ENCODE results near the gene THOC6. TPM values are rescaled to one million over a fixed set of nuclear protein-coding genes. Genes with fewer than 3 reads are reported as not detected.
"Not testable (repeated sequence)": the region's sequence is repeated elsewhere in the genome, so short reads cannot be mapped to it uniquely, and the experiment has no call there.

The THOC6 gene
- total RNA-seq, 2 donors from 2014 or later = 19.0 to 24.7 TPM

GRCh38 chr16:3070608-3071111, 46.8 kb downstream of the THOC6 start:
- no peaks in the 10 kb centered on the region for H3K36me3 ChIP-seq
- no peak overlapping the region for H3K27ac ChIP-seq
- H3K4me1 ChIP-seq (ENCODE audit: control insufficient read depth in 1 of 2, low read depth in 2 of 2) = peaks cover 3 to 11% of the 10 kb centered on the region in 2 donors
- no peaks in the 10 kb centered on the region for H3K27me3 ChIP-seq (replicated peaks; ENCODE audit: insufficient read depth)
- ATAC-seq (ENCODE audit: insufficient number of reproducible peaks, low FRiP score, low read depth) = no peak
- H3K4me3 ChIP-seq = no peak overlapping the region
- H3K9me3 ChIP-seq = no peaks in the 10 kb centered on the region
- TF ChIP-seq, protein P1, sequence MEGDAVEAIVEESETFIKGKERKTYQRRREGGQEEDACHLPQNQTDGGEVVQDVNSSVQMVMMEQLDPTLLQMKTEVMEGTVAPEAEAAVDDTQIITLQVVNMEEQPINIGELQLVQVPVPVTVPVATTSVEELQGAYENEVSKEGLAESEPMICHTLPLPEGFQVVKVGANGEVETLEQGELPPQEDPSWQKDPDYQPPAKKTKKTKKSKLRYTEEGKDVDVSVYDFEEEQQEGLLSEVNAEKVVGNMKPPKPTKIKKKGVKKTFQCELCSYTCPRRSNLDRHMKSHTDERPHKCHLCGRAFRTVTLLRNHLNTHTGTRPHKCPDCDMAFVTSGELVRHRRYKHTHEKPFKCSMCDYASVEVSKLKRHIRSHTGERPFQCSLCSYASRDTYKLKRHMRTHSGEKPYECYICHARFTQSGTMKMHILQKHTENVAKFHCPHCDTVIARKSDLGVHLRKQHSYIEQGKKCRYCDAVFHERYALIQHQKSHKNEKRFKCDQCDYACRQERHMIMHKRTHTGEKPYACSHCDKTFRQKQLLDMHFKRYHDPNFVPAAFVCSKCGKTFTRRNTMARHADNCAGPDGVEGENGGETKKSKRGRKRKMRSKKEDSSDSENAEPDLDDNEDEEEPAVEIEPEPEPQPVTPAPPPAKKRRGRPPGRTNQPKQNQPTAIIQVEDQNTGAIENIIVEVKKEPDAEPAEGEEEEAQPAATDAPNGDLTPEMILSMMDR (IDR thresholded peaks at IDR 0.05) = no peak
- DNase-seq (ENCODE audit: low spot score) = no peak

- TF ChIP-seq, protein P1 (IDR thresholded peaks at IDR 0.05) = no peak
- Histone ChIP-seq H3K27ac (no peak overlapping the region), H3K4me3 (no peak overlapping the region), H3K36me3 (no peaks in the 10 kb centered on the region), H3K27me3 (replicated peaks; ENCODE audit: insufficient read depth) (no peaks in the 10 kb centered on the region), H3K4me1 (ENCODE audit: control insufficient read depth in 1 of 2, low read depth in 2 of 2) (peaks cover 0 to 1% of the 10 kb centered on the region in 2 donors), H3K9me3 (no peaks in the 10 kb centered on the region)
- ATAC-seq (ENCODE audit: insufficient number of reproducible peaks, low FRiP score, low read depth) = no peak
- no peak for DNase-seq (ENCODE audit: low spot score)
Observed at GRCh38 chr16:3071655-3072054, 47.8 kb downstream of the THOC6 start.

DNA sequence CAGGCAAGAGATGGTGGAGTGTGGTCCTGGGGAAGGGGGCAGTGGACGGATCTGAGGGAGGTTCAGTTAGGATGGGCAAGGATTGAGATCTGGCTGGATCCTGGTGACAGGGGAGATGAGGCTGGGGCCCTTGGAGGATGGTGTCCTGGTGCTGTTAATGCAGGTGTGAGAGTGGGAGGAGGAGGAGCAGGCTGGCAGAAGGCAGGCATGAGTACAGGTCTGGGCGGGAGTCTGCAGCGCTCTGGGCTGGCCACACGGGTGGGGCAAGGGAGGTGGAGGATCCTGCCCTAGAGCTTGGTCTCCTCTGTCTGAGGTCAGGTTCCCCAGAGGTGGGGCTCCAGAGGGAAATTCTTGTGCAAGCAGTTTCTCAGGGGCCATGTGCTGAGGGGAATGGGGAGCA, 48.3 kb downstream of the THOC6 start:
- ATAC-seq (ENCODE audit: insufficient number of reproducible peaks, low FRiP score, low read depth); H3K27me3 ChIP-seq (replicated peaks; ENCODE audit: insufficient read depth); DNase-seq (ENCODE audit: low spot score); H3K36me3 ChIP-seq; H3K4me3 ChIP-seq; H3K9me3 ChIP-seq; H3K4me1 ChIP-seq (ENCODE audit: control insufficient read depth in 1 of 2, low read depth in 2 of 2); H3K27ac ChIP-seq: not testable (repeated sequence)

DNA sequence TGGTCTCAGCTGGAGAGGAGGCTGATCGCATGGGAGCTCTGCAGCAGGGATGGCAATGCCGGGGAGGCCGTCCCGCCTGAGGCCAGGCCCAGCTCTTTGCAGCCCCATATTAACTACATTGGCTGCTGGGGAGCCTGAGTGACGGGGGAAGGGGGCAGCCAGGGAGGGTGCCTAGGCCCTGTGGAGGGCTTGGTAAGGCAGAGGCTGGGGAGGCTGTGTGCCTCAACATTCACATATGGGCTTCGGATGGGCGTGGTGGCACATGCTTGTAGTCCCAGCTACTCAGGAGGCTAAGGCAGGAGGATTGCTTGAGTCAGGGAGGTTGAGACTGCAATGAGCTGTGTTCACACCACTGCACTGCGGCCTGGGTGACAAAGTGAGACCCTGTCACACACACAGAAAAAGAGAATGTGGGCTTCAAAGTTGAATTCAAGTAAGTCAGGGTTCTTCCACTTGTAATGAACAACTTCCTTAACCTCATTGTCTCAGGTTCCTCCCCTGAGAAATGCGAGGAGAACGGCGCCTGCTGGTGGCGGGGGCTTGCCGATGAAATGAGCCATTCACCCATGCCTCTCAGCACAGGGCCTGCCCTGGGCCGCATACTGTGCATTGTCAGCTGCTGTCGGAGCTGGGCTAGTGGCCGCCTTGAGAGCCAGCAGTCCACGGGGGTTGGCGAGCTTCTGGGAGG, 48.9 kb downstream of the THOC6 start:
- H3K9me3 ChIP-seq; H3K27me3 ChIP-seq (replicated peaks; ENCODE audit: insufficient read depth); ATAC-seq (ENCODE audit: insufficient number of reproducible peaks, low FRiP score, low read depth); H3K4me3 ChIP-seq; DNase-seq (ENCODE audit: low spot score); H3K27ac ChIP-seq; H3K4me1 ChIP-seq (ENCODE audit: control insufficient read depth in 1 of 2, low read depth in 2 of 2); H3K36me3 ChIP-seq: not testable (repeated sequence)

DNA sequence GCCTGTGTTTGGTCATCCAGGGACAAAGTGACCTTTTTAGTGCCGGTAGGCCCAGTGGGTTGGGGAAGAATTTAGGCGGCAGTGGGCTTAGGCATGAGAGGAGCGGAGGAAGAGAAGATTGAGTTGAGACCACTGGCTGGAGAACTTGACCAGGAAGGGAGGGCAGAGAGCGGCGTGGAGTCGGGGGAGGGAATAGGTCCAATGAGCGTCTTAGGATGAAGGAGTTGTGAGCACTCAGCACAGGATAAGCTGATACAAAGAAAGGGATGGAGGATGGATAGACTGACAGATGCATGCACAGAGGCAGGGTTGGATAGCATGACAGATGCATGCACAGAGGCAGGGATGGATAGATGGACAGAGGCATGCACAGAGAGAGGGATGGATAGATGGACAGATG, 49.6 kb downstream of the THOC6 start:
- H3K27me3 ChIP-seq (replicated peaks; ENCODE audit: insufficient read depth) = no peaks in the 10 kb centered on the region
- H3K36me3 ChIP-seq = no peaks in the 10 kb centered on the region
- no peak for DNase-seq (ENCODE audit: low spot score)
- H3K27ac ChIP-seq = no peak overlapping the region
- TF ChIP-seq, protein P1 (IDR thresholded peaks at IDR 0.05) = no peak
- no peaks in the 10 kb centered on the region for H3K4me1 ChIP-seq (ENCODE audit: control insufficient read depth in 1 of 2, low read depth in 2 of 2)
- H3K4me3 ChIP-seq = no peak overlapping the region
- no peak for ATAC-seq (ENCODE audit: insufficient number of reproducible peaks, low FRiP score, low read depth)
- H3K9me3 ChIP-seq = no peaks in the 10 kb centered on the region

DNA sequence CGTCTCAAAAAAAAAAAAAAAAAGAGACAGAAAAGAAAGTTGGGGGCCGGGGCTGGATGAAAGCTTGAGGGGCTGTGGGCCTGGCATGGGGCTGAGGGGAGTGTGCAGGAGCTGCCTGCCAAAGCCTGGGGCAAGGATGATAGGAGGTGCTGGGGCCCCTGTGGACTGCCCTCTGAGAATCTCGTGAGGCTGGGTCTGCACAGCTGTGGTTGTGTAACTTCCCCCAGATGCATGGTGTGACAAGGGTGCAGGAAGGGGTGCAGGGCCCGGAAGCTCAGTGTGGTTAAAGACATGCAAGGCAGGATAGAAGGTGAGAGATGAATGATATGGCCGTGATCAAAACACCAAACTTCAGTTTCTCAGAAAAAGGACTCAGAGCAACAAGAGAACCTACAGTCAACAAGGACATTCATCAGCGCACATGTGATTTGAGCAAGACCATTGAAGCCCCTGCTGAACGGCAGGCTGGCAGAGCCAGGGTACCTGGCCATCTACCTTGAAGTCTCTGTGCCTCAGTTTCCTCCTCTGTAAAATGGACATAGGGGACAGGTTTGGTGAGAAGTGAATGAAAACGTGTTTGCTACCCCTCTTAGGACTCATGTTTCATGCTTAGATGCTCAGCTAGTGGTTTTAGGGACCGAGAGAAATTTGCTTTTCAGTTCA, 51.2 kb downstream of the THOC6 start:
- no peaks in the 10 kb centered on the region for H3K4me1 ChIP-seq (ENCODE audit: control insufficient read depth in 1 of 2, low read depth in 2 of 2)
- no peak for ATAC-seq (ENCODE audit: insufficient number of reproducible peaks, low FRiP score, low read depth)
- no peaks in the 10 kb centered on the region for H3K36me3 ChIP-seq
- DNase-seq (ENCODE audit: low spot score) = no peak
- no peak overlapping the region for H3K27ac ChIP-seq
- no peak overlapping the region for H3K4me3 ChIP-seq
- TF ChIP-seq, protein P1 (IDR thresholded peaks at IDR 0.05) = no peak
- H3K27me3 ChIP-seq (replicated peaks; ENCODE audit: insufficient read depth) = no peaks in the 10 kb centered on the region
- H3K9me3 ChIP-seq = no peaks in the 10 kb centered on the region

Measured in thoracic aorta (tissue), 2 donors.